ENCODE data around the gene ZNF385D.

- TF ChIP-seq, protein P1, sequence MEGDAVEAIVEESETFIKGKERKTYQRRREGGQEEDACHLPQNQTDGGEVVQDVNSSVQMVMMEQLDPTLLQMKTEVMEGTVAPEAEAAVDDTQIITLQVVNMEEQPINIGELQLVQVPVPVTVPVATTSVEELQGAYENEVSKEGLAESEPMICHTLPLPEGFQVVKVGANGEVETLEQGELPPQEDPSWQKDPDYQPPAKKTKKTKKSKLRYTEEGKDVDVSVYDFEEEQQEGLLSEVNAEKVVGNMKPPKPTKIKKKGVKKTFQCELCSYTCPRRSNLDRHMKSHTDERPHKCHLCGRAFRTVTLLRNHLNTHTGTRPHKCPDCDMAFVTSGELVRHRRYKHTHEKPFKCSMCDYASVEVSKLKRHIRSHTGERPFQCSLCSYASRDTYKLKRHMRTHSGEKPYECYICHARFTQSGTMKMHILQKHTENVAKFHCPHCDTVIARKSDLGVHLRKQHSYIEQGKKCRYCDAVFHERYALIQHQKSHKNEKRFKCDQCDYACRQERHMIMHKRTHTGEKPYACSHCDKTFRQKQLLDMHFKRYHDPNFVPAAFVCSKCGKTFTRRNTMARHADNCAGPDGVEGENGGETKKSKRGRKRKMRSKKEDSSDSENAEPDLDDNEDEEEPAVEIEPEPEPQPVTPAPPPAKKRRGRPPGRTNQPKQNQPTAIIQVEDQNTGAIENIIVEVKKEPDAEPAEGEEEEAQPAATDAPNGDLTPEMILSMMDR (IDR thresholded peaks at IDR 0.05), result no peak
- TF ChIP-seq POLR2A (IDR thresholded peaks at IDR 0.05), result no peak
Observed at GRCh38 chr3:21747966-21748555, 2.9 kb downstream of the ZNF385D start.
